ENCODE data around the gene OR10A4.

GRCh38 chr11:6888830-6889229 is 12.4 kb downstream of the OR10A4 start:
- TF ChIP-seq CTCF (IDR thresholded peaks at IDR 0.05; ENCODE audit: borderline replicate concordance, extremely low read depth, low read length, poor library complexity, severe bottlenecking) (no peak), EZH2 (IDR thresholded peaks at IDR 0.05; ENCODE audit: borderline replicate concordance, low read depth, low read length, severe bottlenecking) (no peak)
